Stimulated activated CD8-positive, alpha-beta memory T cell treated with anti-CD3 and anti-CD28 coated beads, Interleukin-2, amount 100 ng/mL, for 48 hours (primary cell): ENCODE measurements around the gene GFRA1.
"Not testable (repeated sequence)": the region's sequence is repeated elsewhere in the genome, so short reads cannot be mapped to it uniquely, and the experiment has no call there.

Experiments
- DNase-seq, 2 donors: peaks; one replicate each; pipeline ENCODE4 v3.0.0-alpha.2; 2020; ENCODE audit warnings: low read depth in 2 of 2

The GFRA1 gene

GRCh38 chr10:116197946-116198675 is 74.9 kb downstream of the GFRA1 start:
- no peak for DNase-seq

- no peak for DNase-seq
Observed at GRCh38 chr10:116195583-116195982, 77.4 kb downstream of the GFRA1 start.

- no peak for DNase-seq
Observed at GRCh38 chr10:116195039-116195438, 78.0 kb downstream of the GFRA1 start.

GRCh38 chr10:116194061-116194460 is 78.9 kb downstream of the GFRA1 start:
- no peak for DNase-seq

- DNase-seq: no peak
Observed at GRCh38 chr10:116190883-116191282, 82.1 kb downstream of the GFRA1 start.

- no peak for DNase-seq
Observed at GRCh38 chr10:116186273-116186672, 86.7 kb downstream of the GFRA1 start.

- DNase-seq: no peak
Observed at GRCh38 chr10:116185199-116185867, 87.7 kb downstream of the GFRA1 start.

- DNase-seq: no peak
Observed at GRCh38 chr10:116184512-116184794, 88.6 kb downstream of the GFRA1 start.

- DNase-seq: no peak
Observed at GRCh38 chr10:116183733-116184511, 89.1 kb downstream of the GFRA1 start.

- DNase-seq: no peak
Observed at GRCh38 chr10:116182426-116182825, 90.6 kb downstream of the GFRA1 start.

GRCh38 chr10:116178086-116178605 is 94.9 kb downstream of the GFRA1 start:
- no peak for DNase-seq

- no peak for DNase-seq
Observed at GRCh38 chr10:116175231-116175630, 97.8 kb downstream of the GFRA1 start.

- no peak for DNase-seq
Observed at GRCh38 chr10:116171505-116171904, 101.5 kb downstream of the GFRA1 start.

- no peak for DNase-seq
Observed at GRCh38 chr10:116170815-116171250, 102.2 kb downstream of the GFRA1 start.

- no peak for DNase-seq
Observed at GRCh38 chr10:116169782-116170445, 103.1 kb downstream of the GFRA1 start.

- no peak for DNase-seq
Observed at GRCh38 chr10:116168745-116169144, 104.3 kb downstream of the GFRA1 start.

GRCh38 chr10:116168329-116168728 is 104.7 kb downstream of the GFRA1 start:
- no peak for DNase-seq

- DNase-seq: not testable (repeated sequence)
Observed at GRCh38 chr10:116165941-116166340, 107.1 kb downstream of the GFRA1 start.

- no peak for DNase-seq
Observed at GRCh38 chr10:116164291-116164690, 108.7 kb downstream of the GFRA1 start.

- DNase-seq: no peak
Observed at GRCh38 chr10:116163333-116164131, 109.5 kb downstream of the GFRA1 start.

GRCh38 chr10:116162851-116163250 is 110.2 kb downstream of the GFRA1 start:
- no peak for DNase-seq
